Measurements from ENCODE around the gene COX10. TPM values are rescaled to one million over a fixed set of nuclear protein-coding genes. Genes with fewer than 3 reads are reported as not detected.

The COX10 gene
- total RNA-seq, 1 experiment from 2014 or later, result 27.3 TPM

- H3K9me3 ChIP-seq (replicated peaks), result no peaks in the 10 kb centered on the region
- no peaks in the 10 kb centered on the region for H3K27me3 ChIP-seq (replicated peaks)
- H3K4me1 ChIP-seq (replicated peaks), result peaks cover 4% of the 10 kb centered on the region; the same call in 1 of the 2 replicates
- DNase-seq (ENCODE audit: low read depth in 1 of 2, low spot score in 2 of 2), result no peak
- H3K36me3 ChIP-seq, result no peaks in the 10 kb centered on the region
- H3K27ac ChIP-seq, result no peak overlapping the region
- H3K4me3 ChIP-seq, result no peak overlapping the region
Measured at GRCh38 chr17:14201988-14202380, 132.7 kb downstream of the COX10 start.

DNA sequence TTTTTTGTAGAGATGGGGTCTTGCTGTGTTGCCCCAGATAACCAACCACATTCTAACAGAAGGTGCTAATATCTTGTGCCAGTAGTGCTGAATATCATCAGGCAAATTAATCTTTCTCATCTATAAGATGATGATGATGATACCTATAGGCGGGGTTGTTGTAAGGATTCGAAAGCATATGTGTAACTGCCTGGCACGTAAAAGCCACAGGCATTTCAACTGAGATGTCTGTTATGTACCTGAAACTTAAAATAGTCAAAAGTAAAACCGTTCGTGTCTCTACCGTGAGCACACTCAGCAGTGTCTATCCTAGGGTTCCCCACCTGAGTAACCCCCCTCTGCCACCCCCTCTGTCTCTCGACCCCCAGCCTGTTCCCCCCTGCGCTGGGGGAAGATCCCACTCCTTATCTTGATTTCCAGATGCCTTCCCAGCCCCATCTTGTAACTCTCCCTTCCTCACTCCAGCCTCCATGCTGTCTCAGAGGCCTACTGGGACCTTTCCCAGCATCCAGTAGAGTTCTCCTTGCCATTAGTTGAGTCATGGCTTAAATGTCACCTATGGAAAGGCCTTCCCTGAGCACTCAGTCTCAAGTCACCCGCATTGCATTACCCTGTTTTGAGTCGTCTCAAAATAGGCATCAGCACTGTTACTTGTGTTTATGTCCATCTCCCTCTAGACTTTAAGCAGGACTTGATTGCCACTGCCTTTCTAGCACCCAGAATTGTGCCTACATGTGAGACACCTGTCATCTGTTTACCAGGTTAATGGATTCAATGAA lies 133.3 kb downstream of the COX10 start:
- no peaks in the 10 kb centered on the region for H3K36me3 ChIP-seq
- no peaks in the 10 kb centered on the region for H3K9me3 ChIP-seq (replicated peaks)
- H3K4me1 ChIP-seq (replicated peaks), result peaks cover 4% of the 10 kb centered on the region; the same call in 1 of the 2 replicates
- no peak overlapping the region for H3K27ac ChIP-seq
- DNase-seq (ENCODE audit: low read depth in 1 of 2, low spot score in 2 of 2), result no peak
- no peak overlapping the region for H3K4me3 ChIP-seq
- H3K27me3 ChIP-seq (replicated peaks), result no peaks in the 10 kb centered on the region

DNA sequence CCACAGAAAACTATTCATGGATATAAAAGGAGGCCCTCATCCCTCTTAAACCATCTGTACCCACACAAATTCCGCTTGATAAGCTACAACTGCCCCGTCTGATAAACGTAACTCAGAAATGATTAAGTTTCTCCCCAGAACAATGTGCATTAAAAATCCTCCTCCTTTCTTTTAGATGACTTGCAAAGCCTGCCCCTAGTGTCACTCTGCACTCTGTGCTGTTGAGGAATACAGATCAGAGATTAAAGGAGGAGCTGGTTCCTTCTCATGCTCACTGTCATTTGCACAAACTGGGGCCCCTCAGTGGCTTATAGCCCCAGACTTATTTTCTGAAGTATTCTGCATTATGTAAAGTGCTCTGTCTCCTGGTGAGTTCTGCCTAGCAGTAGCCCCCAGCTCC lies 134.1 kb downstream of the COX10 start:
- Histone ChIP-seq H3K4me3 (no peak overlapping the region), H3K36me3 (no peaks in the 10 kb centered on the region), H3K4me1 (replicated peaks) (peaks cover 4% of the 10 kb centered on the region; the same call in 1 of the 2 replicates), H3K9me3 (replicated peaks) (no peaks in the 10 kb centered on the region), H3K27ac (no peak overlapping the region), H3K27me3 (replicated peaks) (no peaks in the 10 kb centered on the region)
- no peak for DNase-seq (ENCODE audit: low read depth in 1 of 2, low spot score in 2 of 2)

DNA sequence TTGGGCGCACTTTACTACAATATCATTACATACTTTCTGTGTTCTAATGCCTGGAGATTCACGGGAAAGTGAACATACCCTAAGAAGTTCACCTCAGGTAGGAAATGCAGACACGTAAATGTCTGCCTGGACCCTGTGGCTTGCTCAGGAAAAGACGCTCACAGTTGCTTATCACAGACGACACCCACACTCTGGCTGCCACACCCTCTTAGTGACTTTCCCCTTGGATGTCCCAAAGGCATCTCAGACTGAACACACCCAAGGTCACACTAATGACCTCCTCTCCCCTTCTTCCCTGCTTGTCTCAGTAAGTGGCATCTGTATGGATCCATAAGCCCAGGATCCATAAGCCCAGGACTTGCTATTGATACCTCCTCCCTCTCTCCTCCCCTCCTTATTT lies 134.8 kb downstream of the COX10 start:
- Histone ChIP-seq H3K4me3 (no peak overlapping the region), H3K9me3 (replicated peaks) (no peaks in the 10 kb centered on the region), H3K27me3 (replicated peaks) (no peaks in the 10 kb centered on the region), H3K4me1 (replicated peaks) (peaks cover 4% of the 10 kb centered on the region; the same call in 1 of the 2 replicates), H3K36me3 (no peaks in the 10 kb centered on the region), H3K27ac (no peak overlapping the region)
- no peak for DNase-seq (ENCODE audit: low read depth in 1 of 2, low spot score in 2 of 2)

DNA sequence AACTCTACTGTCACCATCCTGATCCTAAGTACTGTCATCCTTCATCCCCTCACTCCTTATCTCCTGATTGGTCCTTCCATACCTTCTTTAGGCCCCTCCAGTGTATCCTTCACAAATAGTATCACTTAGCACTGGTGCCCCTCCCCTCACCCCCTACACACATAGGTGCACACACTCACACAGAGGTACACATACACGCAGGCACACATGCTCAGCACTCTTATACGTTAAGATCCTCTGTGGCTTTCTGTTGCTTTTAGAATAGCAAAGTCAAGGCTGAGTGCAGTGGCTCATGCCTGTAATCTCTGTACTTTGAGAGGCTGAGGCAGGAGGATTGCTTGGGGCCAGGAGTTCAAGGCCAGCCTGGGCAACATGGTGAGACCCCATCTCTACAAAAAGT lies 135.2 kb downstream of the COX10 start:
- no peaks in the 10 kb centered on the region for H3K9me3 ChIP-seq (replicated peaks)
- H3K27ac ChIP-seq, result no peak overlapping the region
- no peak for DNase-seq (ENCODE audit: low read depth in 1 of 2, low spot score in 2 of 2)
- peaks cover 2% of the 10 kb centered on the region; the same call in 1 of the 2 replicates for H3K36me3 ChIP-seq
- peaks cover 4% of the 10 kb centered on the region; the same call in 1 of the 2 replicates for H3K4me1 ChIP-seq (replicated peaks)
- H3K27me3 ChIP-seq (replicated peaks), result no peaks in the 10 kb centered on the region
- H3K4me3 ChIP-seq, result no peak overlapping the region

- Histone ChIP-seq H3K27ac (no peak overlapping the region), H3K9me3 (replicated peaks) (no peaks in the 10 kb centered on the region), H3K36me3 (peaks cover 3% of the 10 kb centered on the region; the same call in 1 of the 2 replicates), H3K27me3 (replicated peaks) (no peaks in the 10 kb centered on the region), H3K4me3 (no peak overlapping the region), H3K4me1 (replicated peaks) (peaks cover 4% of the 10 kb centered on the region; the same call in 1 of the 2 replicates)
- no peak for DNase-seq (ENCODE audit: low read depth in 1 of 2, low spot score in 2 of 2)
Measured at GRCh38 chr17:14205380-14205779, 136.1 kb downstream of the COX10 start.

DNA sequence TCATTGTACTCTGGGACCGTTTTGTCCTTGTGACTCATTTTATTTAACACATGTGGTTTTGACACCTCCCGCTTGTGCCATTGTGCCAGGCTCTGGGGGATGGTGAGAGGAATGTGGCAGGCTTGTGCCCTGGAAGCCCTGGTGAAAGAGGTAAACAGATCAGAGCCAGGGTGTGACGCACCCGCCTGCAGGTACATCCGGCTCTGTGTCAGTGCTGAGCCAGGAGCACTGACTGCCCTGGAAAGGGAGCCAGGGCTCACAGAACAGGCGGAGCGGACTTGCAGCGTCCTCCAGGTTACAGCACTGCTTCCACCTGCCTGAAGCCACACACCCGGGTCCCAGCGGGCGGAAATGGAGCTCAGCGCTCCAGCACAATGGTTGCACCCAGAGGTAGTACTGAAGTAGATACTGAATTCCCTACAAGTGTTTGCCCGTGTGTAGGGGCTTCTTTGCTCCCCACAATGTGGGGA lies 136.7 kb downstream of the COX10 start:
- Histone ChIP-seq H3K9me3 (replicated peaks) (no peaks in the 10 kb centered on the region), H3K4me1 (replicated peaks) (peaks cover 4% of the 10 kb centered on the region; the same call in 1 of the 2 replicates), H3K27ac (no peak overlapping the region), H3K36me3 (peaks cover 3% of the 10 kb centered on the region; the same call in 1 of the 2 replicates), H3K4me3 (no peak overlapping the region), H3K27me3 (replicated peaks) (no peaks in the 10 kb centered on the region)
- no peak for DNase-seq (ENCODE audit: low read depth in 1 of 2, low spot score in 2 of 2)

GRCh38 chr17:14206891-14207290 lies 137.6 kb downstream of the COX10 start:
- H3K4me1 ChIP-seq (replicated peaks), result peaks cover 4% of the 10 kb centered on the region; the same call in 1 of the 2 replicates
- no peak overlapping the region for H3K4me3 ChIP-seq
- H3K27me3 ChIP-seq (replicated peaks), result no peaks in the 10 kb centered on the region
- H3K9me3 ChIP-seq (replicated peaks), result no peaks in the 10 kb centered on the region
- peaks cover 3% of the 10 kb centered on the region; the same call in 1 of the 2 replicates for H3K36me3 ChIP-seq
- no peak overlapping the region for H3K27ac ChIP-seq
- DNase-seq (ENCODE audit: low read depth in 1 of 2, low spot score in 2 of 2), result no peak

- no peak for DNase-seq (ENCODE audit: low read depth in 1 of 2, low spot score in 2 of 2)
- no peak overlapping the region for H3K4me3 ChIP-seq
- peaks cover 3% of the 10 kb centered on the region; the same call in 1 of the 2 replicates for H3K36me3 ChIP-seq
- no peaks in the 10 kb centered on the region for H3K9me3 ChIP-seq (replicated peaks)
- H3K27ac ChIP-seq, result no peak overlapping the region
- peaks cover 4% of the 10 kb centered on the region; the same call in 1 of the 2 replicates for H3K4me1 ChIP-seq (replicated peaks)
- H3K27me3 ChIP-seq (replicated peaks), result no peaks in the 10 kb centered on the region
Measured at GRCh38 chr17:14207791-14208190, 138.5 kb downstream of the COX10 start.

DNA sequence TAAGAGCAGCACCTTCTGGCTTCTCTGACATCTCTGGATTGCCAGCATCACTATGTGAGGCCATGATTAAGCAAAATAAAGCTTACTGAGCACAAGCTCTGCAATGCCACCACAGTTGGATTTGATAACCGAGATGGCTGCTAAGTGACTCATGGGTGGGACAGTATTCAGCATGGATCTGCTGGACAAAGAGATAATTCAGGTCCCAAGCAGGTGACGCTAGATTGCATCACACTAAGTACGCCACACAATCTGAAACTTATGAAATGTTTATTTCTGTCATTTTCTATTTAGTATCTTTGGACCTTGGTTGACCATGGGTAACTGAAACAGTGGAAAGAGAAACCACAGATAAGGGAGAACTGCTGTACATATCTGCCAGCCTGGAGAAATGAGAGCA lies 139.9 kb downstream of the COX10 start:
- no peak for DNase-seq (ENCODE audit: low read depth in 1 of 2, low spot score in 2 of 2)
- H3K4me1 ChIP-seq (replicated peaks), result peaks cover 4% of the 10 kb centered on the region; the same call in 1 of the 2 replicates
- H3K9me3 ChIP-seq (replicated peaks), result no peaks in the 10 kb centered on the region
- peaks cover 3% of the 10 kb centered on the region; the same call in 1 of the 2 replicates for H3K36me3 ChIP-seq
- no peak overlapping the region for H3K4me3 ChIP-seq
- no peaks in the 10 kb centered on the region for H3K27me3 ChIP-seq (replicated peaks)
- H3K27ac ChIP-seq, result no peak overlapping the region

DNA sequence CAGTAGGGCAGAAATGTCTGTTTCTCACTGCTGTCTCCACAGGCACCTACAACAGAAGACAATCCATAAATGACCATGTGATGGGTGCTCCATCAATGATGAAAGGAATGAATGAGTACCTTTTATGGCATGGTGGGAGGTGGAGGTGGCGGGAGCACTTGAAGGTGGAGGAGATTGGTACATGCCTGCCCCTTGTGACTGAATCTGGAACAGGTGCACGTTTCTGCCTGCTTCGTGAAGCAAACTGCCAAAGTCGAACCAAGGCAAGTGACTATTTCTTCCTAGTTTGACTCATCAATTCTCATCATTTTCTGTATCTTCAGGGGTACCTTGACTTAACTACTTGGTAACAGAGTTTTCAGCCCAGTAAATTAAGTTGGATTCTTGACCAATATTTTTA lies 141.9 kb downstream of the COX10 start:
- DNase-seq (ENCODE audit: low read depth in 1 of 2, low spot score in 2 of 2), result no peak
- no peak overlapping the region for H3K4me3 ChIP-seq
- H3K27me3 ChIP-seq (replicated peaks), result no peaks in the 10 kb centered on the region
- no peaks in the 10 kb centered on the region for H3K4me1 ChIP-seq (replicated peaks)
- H3K27ac ChIP-seq, result no peak overlapping the region
- peaks cover 3% of the 10 kb centered on the region; the same call in 1 of the 2 replicates for H3K36me3 ChIP-seq
- no peaks in the 10 kb centered on the region for H3K9me3 ChIP-seq (replicated peaks)

GRCh38 chr17:14211801-14212200 lies 142.5 kb downstream of the COX10 start:
- peaks cover 3% of the 10 kb centered on the region; the same call in 1 of the 2 replicates for H3K36me3 ChIP-seq
- no peak for DNase-seq (ENCODE audit: low read depth in 1 of 2, low spot score in 2 of 2)
- H3K27me3 ChIP-seq (replicated peaks), result no peaks in the 10 kb centered on the region
- no peaks in the 10 kb centered on the region for H3K4me1 ChIP-seq (replicated peaks)
- no peak overlapping the region for H3K27ac ChIP-seq
- H3K9me3 ChIP-seq (replicated peaks), result no peaks in the 10 kb centered on the region
- H3K4me3 ChIP-seq, result no peak overlapping the region

- Histone ChIP-seq H3K4me1 (replicated peaks) (no peaks in the 10 kb centered on the region), H3K36me3 (peaks cover 3% of the 10 kb centered on the region; the same call in 1 of the 2 replicates), H3K27me3 (replicated peaks) (no peaks in the 10 kb centered on the region), H3K4me3 (no peak overlapping the region), H3K27ac (no peak overlapping the region), H3K9me3 (replicated peaks) (no peaks in the 10 kb centered on the region)
- no peak for DNase-seq (ENCODE audit: low read depth in 1 of 2, low spot score in 2 of 2)
Measured at GRCh38 chr17:14212401-14212800, 143.1 kb downstream of the COX10 start.

GRCh38 chr17:14214271-14214670 lies 145.0 kb downstream of the COX10 start:
- H3K27me3 ChIP-seq (replicated peaks), result no peaks in the 10 kb centered on the region
- H3K4me1 ChIP-seq (replicated peaks), result no peaks in the 10 kb centered on the region
- H3K9me3 ChIP-seq (replicated peaks), result no peaks in the 10 kb centered on the region
- H3K36me3 ChIP-seq, result peaks cover 3% of the 10 kb centered on the region; the same call in 1 of the 2 replicates
- H3K27ac ChIP-seq, result no peak overlapping the region
- H3K4me3 ChIP-seq, result no peak overlapping the region
- DNase-seq (ENCODE audit: low read depth in 1 of 2, low spot score in 2 of 2), result no peak
